Measurements from ENCODE around the gene IGF2R. TPM values are rescaled to one million over a fixed set of nuclear protein-coding genes. Genes with fewer than 3 reads are reported as not detected.

Gene IGF2R
- total RNA-seq, 1 experiment from 2014 or later = 75.3 TPM

- Mint-ChIP-seq H3K9me3 (no peaks in the 10 kb centered on the region), H3K27me3 (ENCODE audit: low read depth) (no peaks in the 10 kb centered on the region), H3K4me3 (no peak overlapping the region), H3K36me3 (peaks cover 71% of the 10 kb centered on the region), H3K4me1 (no peaks in the 10 kb centered on the region), H3K27ac (no peak overlapping the region)
- ATAC-seq (no peak), DNase-seq (ENCODE audit: low spot score) (no peak)
- TF ChIP-seq ZNF219 (CRISPR knock-in tag; IDR thresholded peaks at IDR 0.05; ENCODE audit: borderline replicate concordance) (no peak), E2F4 (CRISPR knock-in tag; IDR thresholded peaks at IDR 0.05; ENCODE audit: borderline replicate concordance, low read depth) (no peak), ARID4B (CRISPR knock-in tag; IDR thresholded peaks at IDR 0.05; ENCODE audit: borderline replicate concordance) (no peak), RELA (CRISPR knock-in tag; IDR thresholded peaks at IDR 0.05; ENCODE audit: borderline replicate concordance) (no peak), SP1 (CRISPR knock-in tag; conservative IDR thresholded peaks at IDR 0.05) (no peak), ESRRA (CRISPR knock-in tag; IDR thresholded peaks at IDR 0.05; ENCODE audit: borderline replicate concordance) (no peak), ELF4 (CRISPR knock-in tag; IDR thresholded peaks at IDR 0.05; ENCODE audit: low read depth) (no peak)
- TF ChIP-seq, protein P1, sequence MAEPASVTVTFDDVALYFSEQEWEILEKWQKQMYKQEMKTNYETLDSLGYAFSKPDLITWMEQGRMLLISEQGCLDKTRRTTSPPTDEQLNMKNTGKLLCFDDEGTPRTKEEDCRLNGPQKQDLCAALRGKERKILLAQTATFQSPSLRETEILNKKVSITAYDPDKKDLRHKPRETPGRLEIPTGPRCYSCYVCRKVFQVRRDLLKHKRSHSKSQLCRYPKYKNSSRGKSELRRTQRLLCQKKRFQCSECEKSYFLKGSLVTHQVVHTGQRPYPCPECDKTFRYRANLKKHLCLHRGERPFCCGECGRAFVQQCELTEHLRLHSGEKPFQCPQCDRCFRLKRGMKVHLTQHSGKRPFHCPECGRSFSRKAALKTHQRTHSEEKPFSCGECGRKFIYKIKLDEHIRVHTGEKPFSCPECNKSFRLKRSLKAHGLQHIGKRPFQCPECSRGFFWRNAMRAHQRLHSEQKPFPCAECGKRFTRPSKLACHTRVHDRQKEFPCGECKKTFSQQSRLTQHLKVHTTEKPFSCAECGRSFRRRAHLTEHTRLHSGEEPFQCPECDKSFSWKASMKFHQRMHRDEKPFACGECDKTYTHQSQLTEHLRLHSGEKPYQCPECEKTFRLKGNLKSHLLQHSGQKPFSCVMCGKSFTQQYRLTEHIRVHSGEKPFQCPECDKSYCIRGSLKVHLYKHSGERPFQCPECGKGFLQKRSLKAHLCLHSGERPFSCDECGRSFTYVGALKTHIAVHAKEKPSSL (CRISPR knock-in tag; conservative IDR thresholded peaks at IDR 0.05) = no peak
- TF ChIP-seq, protein P2, sequence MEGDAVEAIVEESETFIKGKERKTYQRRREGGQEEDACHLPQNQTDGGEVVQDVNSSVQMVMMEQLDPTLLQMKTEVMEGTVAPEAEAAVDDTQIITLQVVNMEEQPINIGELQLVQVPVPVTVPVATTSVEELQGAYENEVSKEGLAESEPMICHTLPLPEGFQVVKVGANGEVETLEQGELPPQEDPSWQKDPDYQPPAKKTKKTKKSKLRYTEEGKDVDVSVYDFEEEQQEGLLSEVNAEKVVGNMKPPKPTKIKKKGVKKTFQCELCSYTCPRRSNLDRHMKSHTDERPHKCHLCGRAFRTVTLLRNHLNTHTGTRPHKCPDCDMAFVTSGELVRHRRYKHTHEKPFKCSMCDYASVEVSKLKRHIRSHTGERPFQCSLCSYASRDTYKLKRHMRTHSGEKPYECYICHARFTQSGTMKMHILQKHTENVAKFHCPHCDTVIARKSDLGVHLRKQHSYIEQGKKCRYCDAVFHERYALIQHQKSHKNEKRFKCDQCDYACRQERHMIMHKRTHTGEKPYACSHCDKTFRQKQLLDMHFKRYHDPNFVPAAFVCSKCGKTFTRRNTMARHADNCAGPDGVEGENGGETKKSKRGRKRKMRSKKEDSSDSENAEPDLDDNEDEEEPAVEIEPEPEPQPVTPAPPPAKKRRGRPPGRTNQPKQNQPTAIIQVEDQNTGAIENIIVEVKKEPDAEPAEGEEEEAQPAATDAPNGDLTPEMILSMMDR (IDR thresholded peaks at IDR 0.05) = no peak
- TF ChIP-seq, protein P3, sequence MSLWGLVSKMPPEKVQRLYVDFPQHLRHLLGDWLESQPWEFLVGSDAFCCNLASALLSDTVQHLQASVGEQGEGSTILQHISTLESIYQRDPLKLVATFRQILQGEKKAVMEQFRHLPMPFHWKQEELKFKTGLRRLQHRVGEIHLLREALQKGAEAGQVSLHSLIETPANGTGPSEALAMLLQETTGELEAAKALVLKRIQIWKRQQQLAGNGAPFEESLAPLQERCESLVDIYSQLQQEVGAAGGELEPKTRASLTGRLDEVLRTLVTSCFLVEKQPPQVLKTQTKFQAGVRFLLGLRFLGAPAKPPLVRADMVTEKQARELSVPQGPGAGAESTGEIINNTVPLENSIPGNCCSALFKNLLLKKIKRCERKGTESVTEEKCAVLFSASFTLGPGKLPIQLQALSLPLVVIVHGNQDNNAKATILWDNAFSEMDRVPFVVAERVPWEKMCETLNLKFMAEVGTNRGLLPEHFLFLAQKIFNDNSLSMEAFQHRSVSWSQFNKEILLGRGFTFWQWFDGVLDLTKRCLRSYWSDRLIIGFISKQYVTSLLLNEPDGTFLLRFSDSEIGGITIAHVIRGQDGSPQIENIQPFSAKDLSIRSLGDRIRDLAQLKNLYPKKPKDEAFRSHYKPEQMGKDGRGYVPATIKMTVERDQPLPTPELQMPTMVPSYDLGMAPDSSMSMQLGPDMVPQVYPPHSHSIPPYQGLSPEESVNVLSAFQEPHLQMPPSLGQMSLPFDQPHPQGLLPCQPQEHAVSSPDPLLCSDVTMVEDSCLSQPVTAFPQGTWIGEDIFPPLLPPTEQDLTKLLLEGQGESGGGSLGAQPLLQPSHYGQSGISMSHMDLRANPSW (CRISPR knock-in tag; conservative IDR thresholded peaks at IDR 0.05; ENCODE audit: low read depth) = no peak
- ChIA-PET POLR2A (no interaction called here), CTCF (no interaction called here)
These were observed 123.7 kb downstream of the IGF2R start for GRCh38 chr6:160092602-160093001.

DNA sequence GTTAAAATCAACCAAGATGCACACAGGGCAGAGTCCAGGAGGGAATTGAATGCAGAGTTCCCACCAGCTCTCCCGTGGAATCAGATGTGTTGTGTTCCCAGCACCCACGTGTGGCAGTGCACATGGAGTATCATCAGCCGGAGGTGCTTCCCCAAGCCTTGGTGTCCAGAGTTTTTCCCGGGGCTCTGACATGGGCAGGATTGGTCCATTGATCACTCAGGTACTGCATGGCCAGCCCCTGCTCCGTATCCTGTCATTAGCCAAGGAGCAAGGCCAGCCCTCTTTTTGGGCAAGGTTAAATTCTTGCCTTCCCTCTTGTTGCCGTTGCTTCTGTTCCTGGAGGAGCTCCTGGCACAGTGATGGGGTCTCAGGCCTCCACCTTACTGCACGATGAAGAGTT, 124.2 kb downstream of the IGF2R start:
- ChIA-PET POLR2A (no interaction called here), CTCF (no interaction called here)
- H3K27me3 Mint-ChIP-seq (ENCODE audit: low read depth) = no peaks in the 10 kb centered on the region
- H3K27ac Mint-ChIP-seq = no peak overlapping the region
- ATAC-seq (no peak), DNase-seq (ENCODE audit: low spot score) (no peak)
- H3K9me3 Mint-ChIP-seq = no peaks in the 10 kb centered on the region
- H3K4me1 Mint-ChIP-seq = no peaks in the 10 kb centered on the region
- H3K36me3 Mint-ChIP-seq = peaks cover 72% of the 10 kb centered on the region
- H3K4me3 Mint-ChIP-seq = no peak overlapping the region
- TF ChIP-seq, protein P4, sequence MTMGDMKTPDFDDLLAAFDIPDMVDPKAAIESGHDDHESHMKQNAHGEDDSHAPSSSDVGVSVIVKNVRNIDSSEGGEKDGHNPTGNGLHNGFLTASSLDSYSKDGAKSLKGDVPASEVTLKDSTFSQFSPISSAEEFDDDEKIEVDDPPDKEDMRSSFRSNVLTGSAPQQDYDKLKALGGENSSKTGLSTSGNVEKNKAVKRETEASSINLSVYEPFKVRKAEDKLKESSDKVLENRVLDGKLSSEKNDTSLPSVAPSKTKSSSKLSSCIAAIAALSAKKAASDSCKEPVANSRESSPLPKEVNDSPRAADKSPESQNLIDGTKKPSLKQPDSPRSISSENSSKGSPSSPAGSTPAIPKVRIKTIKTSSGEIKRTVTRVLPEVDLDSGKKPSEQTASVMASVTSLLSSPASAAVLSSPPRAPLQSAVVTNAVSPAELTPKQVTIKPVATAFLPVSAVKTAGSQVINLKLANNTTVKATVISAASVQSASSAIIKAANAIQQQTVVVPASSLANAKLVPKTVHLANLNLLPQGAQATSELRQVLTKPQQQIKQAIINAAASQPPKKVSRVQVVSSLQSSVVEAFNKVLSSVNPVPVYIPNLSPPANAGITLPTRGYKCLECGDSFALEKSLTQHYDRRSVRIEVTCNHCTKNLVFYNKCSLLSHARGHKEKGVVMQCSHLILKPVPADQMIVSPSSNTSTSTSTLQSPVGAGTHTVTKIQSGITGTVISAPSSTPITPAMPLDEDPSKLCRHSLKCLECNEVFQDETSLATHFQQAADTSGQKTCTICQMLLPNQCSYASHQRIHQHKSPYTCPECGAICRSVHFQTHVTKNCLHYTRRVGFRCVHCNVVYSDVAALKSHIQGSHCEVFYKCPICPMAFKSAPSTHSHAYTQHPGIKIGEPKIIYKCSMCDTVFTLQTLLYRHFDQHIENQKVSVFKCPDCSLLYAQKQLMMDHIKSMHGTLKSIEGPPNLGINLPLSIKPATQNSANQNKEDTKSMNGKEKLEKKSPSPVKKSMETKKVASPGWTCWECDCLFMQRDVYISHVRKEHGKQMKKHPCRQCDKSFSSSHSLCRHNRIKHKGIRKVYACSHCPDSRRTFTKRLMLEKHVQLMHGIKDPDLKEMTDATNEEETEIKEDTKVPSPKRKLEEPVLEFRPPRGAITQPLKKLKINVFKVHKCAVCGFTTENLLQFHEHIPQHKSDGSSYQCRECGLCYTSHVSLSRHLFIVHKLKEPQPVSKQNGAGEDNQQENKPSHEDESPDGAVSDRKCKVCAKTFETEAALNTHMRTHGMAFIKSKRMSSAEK (CRISPR knock-in tag; IDR thresholded peaks at IDR 0.05; ENCODE audit: borderline replicate concordance) = no peak
- TF ChIP-seq, protein P2 (IDR thresholded peaks at IDR 0.05) = no peak
- no peak for TF ChIP-seq MAX (CRISPR knock-in tag; IDR thresholded peaks at IDR 0.05)
- TF ChIP-seq, protein P5, sequence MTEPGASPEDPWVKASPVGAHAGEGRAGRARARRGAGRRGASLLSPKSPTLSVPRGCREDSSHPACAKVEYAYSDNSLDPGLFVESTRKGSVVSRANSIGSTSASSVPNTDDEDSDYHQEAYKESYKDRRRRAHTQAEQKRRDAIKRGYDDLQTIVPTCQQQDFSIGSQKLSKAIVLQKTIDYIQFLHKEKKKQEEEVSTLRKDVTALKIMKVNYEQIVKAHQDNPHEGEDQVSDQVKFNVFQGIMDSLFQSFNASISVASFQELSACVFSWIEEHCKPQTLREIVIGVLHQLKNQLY (CRISPR knock-in tag; IDR thresholded peaks at IDR 0.05) = no peak
